Ascending aorta (tissue), 2 donors: ENCODE results near the gene KCNK16. TPM values are rescaled to one million over a fixed set of nuclear protein-coding genes. Genes with fewer than 3 reads are reported as not detected.
A peak's percentile ranks its signal among the peaks of the same experiment; 100 is the strongest.

Experiments used
- DNase-seq, 2 donors: peaks; one replicate each; pipeline ENCODE4 v3.0.0-alpha.2; 2019; ENCODE audit warnings: low spot score in 2 of 2
- H3K27ac ChIP-seq, 2 donors: fragments of 200-600 bp; sonication (generic); one replicate each; pipeline ENCODE4 v1.5.1; 2016 to 2017; ENCODE audit warnings: mild to moderate bottlenecking in 1 of 2
- H3K27me3 ChIP-seq: fragments of 200-600 bp; sonication (generic); one replicate; pipeline ENCODE4 v1.5.1; 2017
- H3K36me3 ChIP-seq, 2 donors: fragments of 200-600 bp; sonication (generic); one replicate each; pipeline ENCODE4 v1.5.1; 2016
- H3K4me1 ChIP-seq, 2 donors: fragments of 200-600 bp; sonication (generic); one replicate each; pipeline ENCODE4 v1.5.1; 2016 to 2017; ENCODE audit warnings: mild to moderate bottlenecking in 1 of 2
- H3K4me3 ChIP-seq, 2 donors: fragments of 200-600 bp; sonication (generic); one replicate each; pipeline ENCODE4 v1.5.1; 2016 to 2017; ENCODE audit warnings: mild to moderate bottlenecking in 1 of 2
- H3K9me3 ChIP-seq, 2 donors: fragments of 200-600 bp; sonication (generic); one replicate each; pipeline ENCODE4 v1.5.1; 2016
- CTCF ChIP-seq, 3 experiments: fragments of 200-600 bp in 2 of 3; fragments of 450-650 bp in 1 of 3; sonication (generic) in 2 of 3; IDR thresholded peaks; one replicate each; pipeline ENCODE4 v1.5.1; 2016 to 2019; ENCODE audit warnings: antibody characterized with exemption in 3 of 3, mild to moderate bottlenecking in 1 of 3, moderate library complexity in 1 of 3
- intact Hi-C: fragments of 100-400 bp; cut with DNase I; formaldehyde crosslinking; loops from one replicate; pipeline ENCODE4 v1.15.1; 2023
- total RNA-seq: library from RNA; depleted of rRNA; stranded (reverse); fragments of >200 nt; gene quantifications from one replicate; pipeline ENCODE4 v1.1.0, GENCODE V29; 2016

KCNK16 gene
- total RNA-seq, 1 donor from 2014 or later = not detected

GRCh38 chr6:39347206-39347605, 24.7 kb upstream of the KCNK16 start:
- H3K27ac ChIP-seq = no peak overlapping the region
- H3K36me3 ChIP-seq = no peaks in the 10 kb centered on the region
- H3K9me3 ChIP-seq = no peaks in the 10 kb centered on the region
- no peak overlapping the region for H3K4me3 ChIP-seq
- no peak for TF ChIP-seq CTCF (IDR thresholded peaks at IDR 0.05)
- intact Hi-C loops = loop anchor here (5.0 to 10.0 kb wide), 3 partner anchors 538 to 1728 kb away; partner anchors contain the start of genes NFYA and OARD1
- H3K27me3 ChIP-seq = no peaks in the 10 kb centered on the region
- DNase-seq = no peak
- H3K4me1 ChIP-seq = peaks cover 4 to 23% of the 10 kb centered on the region in 2 donors

- Histone ChIP-seq H3K4me3 (no peak overlapping the region), H3K4me1 (peaks cover 10 to 36% of the 10 kb centered on the region in 2 donors), H3K36me3 (no peaks in the 10 kb centered on the region), H3K27me3 (no peaks in the 10 kb centered on the region), H3K27ac (peak overlapping the region; percentile 50 to 85), H3K9me3 (no peaks in the 10 kb centered on the region)
- DNase-seq = no peak
- TF ChIP-seq CTCF (IDR thresholded peaks at IDR 0.05) = no peak
- intact Hi-C loops = loop anchor here (5.0 to 10.0 kb wide), 3 partner anchors 540 to 1730 kb away; partner anchors contain the start of genes NFYA and OARD1
Measured at GRCh38 chr6:39344821-39345280, 22.3 kb upstream of the KCNK16 start.

- no peak for TF ChIP-seq CTCF (IDR thresholded peaks at IDR 0.05)
- no peaks in the 10 kb centered on the region for H3K27me3 ChIP-seq
- peaks cover 14 to 42% of the 10 kb centered on the region in 2 donors for H3K4me1 ChIP-seq
- H3K4me3 ChIP-seq = no peak overlapping the region
- no peaks in the 10 kb centered on the region for H3K36me3 ChIP-seq
- DNase-seq = no peak
- no peaks in the 10 kb centered on the region for H3K9me3 ChIP-seq
- intact Hi-C loops = loop anchor here (10.0 kb wide), 2 partner anchors 541 to 1731 kb away; partner anchors contain the start of genes NFYA and OARD1
- H3K27ac ChIP-seq = peak overlapping the region; percentile 54 to 85
Measured at GRCh38 chr6:39343396-39343870, 20.9 kb upstream of the KCNK16 start.

- intact Hi-C loops = loop anchor here (10.0 kb wide), 2 partner anchors 542 to 1732 kb away; partner anchors contain the start of genes NFYA and OARD1
- Histone ChIP-seq H3K4me3 (no peak overlapping the region), H3K27me3 (no peaks in the 10 kb centered on the region), H3K9me3 (no peaks in the 10 kb centered on the region), H3K27ac (peak overlapping the region; percentile 54 to 85), H3K4me1 (peaks cover 14 to 42% of the 10 kb centered on the region in 2 donors), H3K36me3 (no peaks in the 10 kb centered on the region)
- TF ChIP-seq CTCF (IDR thresholded peaks at IDR 0.05) = no peak
- DNase-seq = no peak
Measured at GRCh38 chr6:39342692-39343395, 20.3 kb upstream of the KCNK16 start.

GRCh38 chr6:39341937-39342336, 19.4 kb upstream of the KCNK16 start:
- H3K36me3 ChIP-seq = no peaks in the 10 kb centered on the region
- no peak overlapping the region for H3K27ac ChIP-seq
- H3K4me1 ChIP-seq = peaks cover 14 to 42% of the 10 kb centered on the region in 2 donors
- intact Hi-C loops = loop anchor here (10.0 kb wide), 2 partner anchors 543 to 1733 kb away; partner anchors contain the start of genes NFYA and OARD1
- TF ChIP-seq CTCF (IDR thresholded peaks at IDR 0.05) = no peak
- H3K4me3 ChIP-seq = no peak overlapping the region
- H3K27me3 ChIP-seq = no peaks in the 10 kb centered on the region
- H3K9me3 ChIP-seq = no peaks in the 10 kb centered on the region
- no peak for DNase-seq
